Activated CD4-positive, alpha-beta memory T cell treated with anti-CD3 and anti-CD28 coated beads for 36 hours (primary cell): ENCODE data around the gene KRT7. TPM values are rescaled to one million over a fixed set of nuclear protein-coding genes. Genes with fewer than 3 reads are reported as not detected.
"Not testable (repeated sequence)": the region's sequence is repeated elsewhere in the genome, so short reads cannot be mapped to it uniquely, and the experiment has no call there.

Source experiments
- CTCF ChIA-PET: fragments of 350-600 bp; sonication (Branson Sonifier 250); formaldehyde crosslinking; loops from one replicate; lab custom pipeline; 2021; ENCODE audit warnings: antibody characterized with exemption, inconsistent platforms; lab: Charles Lee
- POLR2A ChIA-PET: fragments of 350-600 bp; sonication (Branson Sonifier 250); formaldehyde crosslinking; loops from one replicate; lab custom pipeline; 2021; ENCODE audit warnings: antibody characterized with exemption; lab: Charles Lee
- DNase-seq: peaks from one replicate; pipeline ENCODE4 v3.0.0-alpha.2; 2020
- H3K27ac Mint-ChIP-seq: one replicate; pipeline ENCODE4 v1.8.0; 2021; ENCODE audit warnings: mixed read lengths
- H3K27me3 Mint-ChIP-seq: one replicate; pipeline ENCODE4 v1.8.0; 2021; ENCODE audit warnings: mixed read lengths
- H3K36me3 Mint-ChIP-seq: one replicate; pipeline ENCODE4 v1.8.0; 2021; ENCODE audit warnings: mixed read lengths
- H3K4me1 Mint-ChIP-seq: one replicate; pipeline ENCODE4 v1.8.0; 2021; ENCODE audit warnings: low read depth, mixed read lengths
- H3K4me3 Mint-ChIP-seq: one replicate; pipeline ENCODE4 v1.8.0; 2021; ENCODE audit warnings: mild to moderate bottlenecking, mixed read lengths
- H3K9me3 Mint-ChIP-seq: one replicate; pipeline ENCODE4 v1.8.0; 2021; ENCODE audit warnings: mixed read lengths
- intact Hi-C: fragments of 100-400 bp; cut with micrococcal nuclease; formaldehyde crosslinking; loops from one replicate; pipeline ENCODE4 v1.15.1; 2023
- total RNA-seq, 2 experiments: library from RNA; stranded (reverse); gene quantifications; one replicate each; pipeline ENCODE4 v1.2.3, GENCODE V29; 2021

Gene KRT7
- total RNA-seq, 2 experiments from 2014 or later: 3.5 to 3.7 TPM

GRCh38 chr12:52252175-52252615 is 19.2 kb downstream of the KRT7 start:
- H3K36me3 Mint-ChIP-seq, intact Hi-C loops, H3K9me3 Mint-ChIP-seq, H3K27ac Mint-ChIP-seq, DNase-seq, H3K4me3 Mint-ChIP-seq: not testable (repeated sequence)
- ChIA-PET CTCF (interaction anchor here (1.4 to 1.9 kb wide), 4 partner anchors 26 to 75 kb away, joined by 4 to 10 read pairs (median 7); no protein-coding TSS in a partner anchor), POLR2A (interaction anchor here (0.6 kb wide), 1 partner anchor 46 kb away, joined by 3 read pairs; no protein-coding TSS in a partner anchor)
- Mint-ChIP-seq H3K4me1 (peaks cover 19% of the 10 kb centered on the region), H3K27me3 (peaks cover 31% of the 10 kb centered on the region)

GRCh38 chr12:52252728-52253343 is 19.8 kb downstream of the KRT7 start:
- Mint-ChIP-seq H3K4me3 (no peak overlapping the region), H3K27ac (no peak overlapping the region), H3K27me3 (peaks cover 35% of the 10 kb centered on the region), H3K9me3 (no peaks in the 10 kb centered on the region), H3K4me1 (peaks cover 16% of the 10 kb centered on the region), H3K36me3 (no peaks in the 10 kb centered on the region)
- ChIA-PET POLR2A (no interaction called here), CTCF (interaction anchor here (0.6 to 1.9 kb wide), 3 partner anchors 31 to 1732 kb away, joined by 3 to 10 read pairs (median 7); partner anchors contain the start of gene HOXC10)
- intact Hi-C loops: no loop called here
- DNase-seq: no peak

GRCh38 chr12:52253391-52254179 is 20.5 kb downstream of the KRT7 start:
- POLR2A ChIA-PET: no interaction called here
- H3K4me1 Mint-ChIP-seq: peaks cover 16% of the 10 kb centered on the region
- intact Hi-C loops: no loop called here
- H3K27ac Mint-ChIP-seq: no peak overlapping the region
- no peaks in the 10 kb centered on the region for H3K9me3 Mint-ChIP-seq
- H3K27me3 Mint-ChIP-seq: peaks cover 39% of the 10 kb centered on the region
- no peak overlapping the region for H3K4me3 Mint-ChIP-seq
- CTCF ChIA-PET: interaction anchor here (0.6 kb wide), 1 partner anchor 1731 kb away, joined by 3 read pairs; the partner anchor contains the start of gene HOXC10
- no peaks in the 10 kb centered on the region for H3K36me3 Mint-ChIP-seq
- no peak for DNase-seq

DNA sequence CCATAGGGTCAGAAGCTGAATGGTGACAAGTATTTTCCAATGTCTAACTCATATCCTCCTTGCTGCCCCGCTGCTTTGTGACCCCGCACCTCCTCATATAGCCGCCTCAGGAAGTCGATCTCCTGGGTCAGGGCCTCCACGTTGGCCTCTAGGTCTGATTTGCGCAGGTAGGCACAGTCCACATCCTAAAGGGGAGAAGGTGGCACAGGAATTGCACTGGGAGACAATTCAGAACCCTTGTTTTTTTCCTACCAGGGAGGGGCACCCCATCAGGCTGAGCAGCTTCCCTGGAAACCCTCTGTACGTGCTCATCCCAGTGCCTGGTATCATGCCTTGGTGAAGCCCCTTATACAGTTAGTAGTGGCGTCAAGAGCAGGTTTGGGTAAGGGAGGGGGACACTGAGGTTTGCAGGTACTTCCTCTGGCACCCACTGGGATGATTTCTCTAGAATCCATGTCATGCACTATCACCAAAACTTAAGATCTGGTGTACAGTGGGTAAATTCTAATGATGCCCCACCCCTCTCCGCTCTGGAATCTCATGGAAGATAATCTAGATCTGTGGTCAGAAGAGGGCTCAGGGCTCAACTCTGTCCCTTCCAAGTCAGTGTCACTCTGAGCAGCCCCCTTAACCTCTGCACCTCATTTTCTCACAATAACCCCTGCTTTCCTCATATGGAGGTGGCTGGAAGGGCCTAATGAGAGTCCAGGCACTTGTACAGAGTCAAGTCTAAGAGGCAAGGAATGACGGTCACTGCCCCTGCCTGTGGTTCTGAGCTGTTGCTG is 21.3 kb downstream of the KRT7 start:
- H3K4me3 Mint-ChIP-seq: no peak overlapping the region
- no peaks in the 10 kb centered on the region for H3K36me3 Mint-ChIP-seq
- peaks cover 16% of the 10 kb centered on the region for H3K4me1 Mint-ChIP-seq
- intact Hi-C loops: no loop called here
- ChIA-PET POLR2A (no interaction called here), CTCF (no interaction called here)
- no peaks in the 10 kb centered on the region for H3K9me3 Mint-ChIP-seq
- no peak overlapping the region for H3K27ac Mint-ChIP-seq
- DNase-seq: no peak
- H3K27me3 Mint-ChIP-seq: peaks cover 41% of the 10 kb centered on the region

- Mint-ChIP-seq H3K36me3 (no peaks in the 10 kb centered on the region), H3K4me1 (peaks cover 9% of the 10 kb centered on the region), H3K9me3 (no peaks in the 10 kb centered on the region), H3K27ac (no peak overlapping the region), H3K4me3 (no peak overlapping the region), H3K27me3 (peaks cover 35% of the 10 kb centered on the region)
- ChIA-PET CTCF (interaction anchor here (1.1 kb wide), 1 partner anchor 33 kb away, joined by 3 read pairs; no protein-coding TSS in a partner anchor), POLR2A (no interaction called here)
- DNase-seq: no peak
- intact Hi-C loops: no loop called here
Measured at GRCh38 chr12:52254965-52255751, 22.1 kb downstream of the KRT7 start.

DNA sequence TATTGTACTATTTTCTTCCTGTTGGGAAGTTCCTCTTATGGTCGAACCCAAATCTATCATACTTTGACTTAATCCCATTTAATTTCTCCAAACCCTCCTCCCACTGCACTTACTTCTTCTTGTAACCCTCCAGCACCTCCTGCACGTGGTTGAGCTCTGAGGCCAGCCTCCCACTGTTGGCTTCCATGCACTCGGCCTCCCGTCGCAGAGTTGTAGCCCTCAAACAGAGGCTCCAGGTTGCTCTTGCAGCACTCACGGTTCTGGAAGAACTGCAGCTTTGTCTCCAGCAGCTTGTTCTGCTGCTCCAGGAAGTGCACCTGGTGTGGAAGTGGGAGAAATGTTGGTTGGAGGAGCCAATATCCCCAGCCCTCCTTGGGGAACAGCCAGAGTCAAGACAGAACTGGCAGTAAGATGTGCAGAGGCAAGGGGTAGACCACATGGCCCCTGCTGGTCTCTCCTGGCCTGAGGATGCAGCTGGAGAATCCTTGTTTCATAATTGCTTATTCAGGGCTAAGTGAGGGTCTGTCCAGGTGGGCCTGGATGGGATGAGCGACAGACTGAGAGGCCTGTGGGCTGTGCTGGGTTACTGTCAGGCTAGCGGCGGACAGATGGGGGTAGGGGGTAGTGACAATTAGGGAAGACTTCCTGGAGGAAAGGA is 23.0 kb downstream of the KRT7 start:
- Mint-ChIP-seq H3K4me1 (peaks cover 9% of the 10 kb centered on the region), H3K9me3 (no peaks in the 10 kb centered on the region), H3K27ac (no peak overlapping the region), H3K4me3 (no peak overlapping the region), H3K36me3 (no peaks in the 10 kb centered on the region), H3K27me3 (peaks cover 38% of the 10 kb centered on the region)
- CTCF ChIA-PET: interaction anchor here (1.1 kb wide), 1 partner anchor 34 kb away, joined by 3 read pairs; no protein-coding TSS in a partner anchor
- no peak for DNase-seq
- intact Hi-C loops: no loop called here
- POLR2A ChIA-PET: no interaction called here

DNA sequence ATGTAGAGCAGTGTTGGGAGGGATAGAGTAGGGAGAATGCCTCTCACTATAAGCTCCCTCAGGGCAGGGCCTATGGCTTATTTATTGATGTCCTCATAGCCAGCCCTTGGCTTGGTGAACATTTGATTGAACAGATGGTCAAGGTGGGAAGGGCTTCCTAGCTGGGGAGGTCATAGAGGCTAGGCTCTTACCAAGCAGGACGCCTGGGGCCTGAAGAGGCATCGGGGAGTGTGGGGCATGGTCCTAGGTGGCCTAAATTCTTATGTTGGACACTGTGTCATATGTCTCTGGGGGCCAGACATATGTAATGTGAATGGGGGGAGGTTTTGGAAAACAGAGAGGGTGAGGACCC is 23.5 kb downstream of the KRT7 start:
- peaks cover 41% of the 10 kb centered on the region for H3K27me3 Mint-ChIP-seq
- DNase-seq: no peak
- no peak overlapping the region for H3K4me3 Mint-ChIP-seq
- CTCF ChIA-PET: interaction anchor here (1.1 kb wide), 2 partner anchors 23 to 35 kb away, joined by 3 to 5 read pairs; no protein-coding TSS in a partner anchor
- H3K36me3 Mint-ChIP-seq: no peaks in the 10 kb centered on the region
- intact Hi-C loops: no loop called here
- peaks cover 5% of the 10 kb centered on the region for H3K4me1 Mint-ChIP-seq
- H3K9me3 Mint-ChIP-seq: no peaks in the 10 kb centered on the region
- H3K27ac Mint-ChIP-seq: no peak overlapping the region
- POLR2A ChIA-PET: no interaction called here

GRCh38 chr12:52257074-52257551 is 24.1 kb downstream of the KRT7 start:
- intact Hi-C loops: no loop called here
- Mint-ChIP-seq H3K4me1 (no peaks in the 10 kb centered on the region), H3K36me3 (no peaks in the 10 kb centered on the region), H3K27ac (no peak overlapping the region), H3K9me3 (no peaks in the 10 kb centered on the region), H3K4me3 (no peak overlapping the region), H3K27me3 (peaks cover 43% of the 10 kb centered on the region)
- CTCF ChIA-PET: interaction anchor here (1.1 kb wide), 1 partner anchor 22 kb away, joined by 5 read pairs; no protein-coding TSS in a partner anchor
- POLR2A ChIA-PET: no interaction called here
- DNase-seq: no peak

- intact Hi-C loops, H3K4me1 Mint-ChIP-seq, H3K27ac Mint-ChIP-seq, CTCF ChIA-PET, H3K9me3 Mint-ChIP-seq, DNase-seq, H3K36me3 Mint-ChIP-seq, H3K4me3 Mint-ChIP-seq, POLR2A ChIA-PET: not testable (repeated sequence)
- peaks cover 43% of the 10 kb centered on the region for H3K27me3 Mint-ChIP-seq
Measured at GRCh38 chr12:52257922-52258321, 24.9 kb downstream of the KRT7 start.

GRCh38 chr12:52258335-52258901 is 25.4 kb downstream of the KRT7 start:
- H3K9me3 Mint-ChIP-seq: no peaks in the 10 kb centered on the region
- no peak overlapping the region for H3K4me3 Mint-ChIP-seq
- no peak for DNase-seq
- intact Hi-C loops: no loop called here
- no peaks in the 10 kb centered on the region for H3K36me3 Mint-ChIP-seq
- ChIA-PET POLR2A (no interaction called here), CTCF (interaction anchor here (0.8 kb wide), 1 partner anchor 21 kb away, joined by 3 read pairs; no protein-coding TSS in a partner anchor)
- H3K27me3 Mint-ChIP-seq: peaks cover 43% of the 10 kb centered on the region
- no peak overlapping the region for H3K27ac Mint-ChIP-seq
- no peaks in the 10 kb centered on the region for H3K4me1 Mint-ChIP-seq
